NCI-H146 treated with DMSO at 0.1 percent for 48 hours (cell line): Measurements from ENCODE around the gene TENM4.
"Not testable (repeated sequence)": the region's sequence is repeated elsewhere in the genome, so short reads cannot be mapped to it uniquely, and the experiment has no call there.

Experiments used
- DNase-seq: peaks from one replicate; lab custom pipeline; 2025; ENCODE audit not compliant: unreplicated experiment; lab: John Stamatoyannopoulos, UW

The TENM4 gene

GRCh38 chr11:78920329-78920728, 520.5 kb downstream of the TENM4 start:
- no peak for DNase-seq

GRCh38 chr11:78916759-78917158, 524.1 kb downstream of the TENM4 start:
- no peak for DNase-seq

GRCh38 chr11:78914503-78914902, 526.3 kb downstream of the TENM4 start:
- DNase-seq: no peak

- DNase-seq: no peak
Observed at GRCh38 chr11:78912778-78913177, 528.1 kb downstream of the TENM4 start.

- DNase-seq: no peak
Observed at GRCh38 chr11:78910322-78910721, 530.5 kb downstream of the TENM4 start.

GRCh38 chr11:78909386-78909785, 531.4 kb downstream of the TENM4 start:
- DNase-seq: no peak

GRCh38 chr11:78907636-78908035, 533.2 kb downstream of the TENM4 start:
- no peak for DNase-seq

- DNase-seq: no peak
Observed at GRCh38 chr11:78906566-78906965, 534.3 kb downstream of the TENM4 start.

- DNase-seq: no peak
Observed at GRCh38 chr11:78905756-78906155, 535.1 kb downstream of the TENM4 start.

- DNase-seq: no peak
Observed at GRCh38 chr11:78902771-78903507, 537.9 kb downstream of the TENM4 start.

GRCh38 chr11:78901831-78902230, 539.0 kb downstream of the TENM4 start:
- no peak for DNase-seq

- no peak for DNase-seq
Observed at GRCh38 chr11:78898266-78898775, 542.5 kb downstream of the TENM4 start.

GRCh38 chr11:78893996-78894395, 546.8 kb downstream of the TENM4 start:
- DNase-seq: no peak

GRCh38 chr11:78889698-78890097, 551.1 kb downstream of the TENM4 start:
- no peak for DNase-seq

- DNase-seq: no peak
Observed at GRCh38 chr11:78886616-78887015, 554.2 kb downstream of the TENM4 start.

- DNase-seq: no peak
Observed at GRCh38 chr11:78884761-78885160, 556.1 kb downstream of the TENM4 start.

GRCh38 chr11:78883506-78883905, 557.3 kb downstream of the TENM4 start:
- no peak for DNase-seq

GRCh38 chr11:78879094-78879980, 561.5 kb downstream of the TENM4 start:
- DNase-seq: not testable (repeated sequence)

- DNase-seq: no peak
Observed at GRCh38 chr11:78878631-78879030, 562.2 kb downstream of the TENM4 start.

GRCh38 chr11:78876676-78877075, 564.2 kb downstream of the TENM4 start:
- no peak for DNase-seq

GRCh38 chr11:78870655-78871054, 570.2 kb downstream of the TENM4 start:
- no peak for DNase-seq

GRCh38 chr11:78869293-78869692, 571.5 kb downstream of the TENM4 start:
- no peak for DNase-seq
